Gastrocnemius medialis (tissue), 4 donors: Measurements from ENCODE around the gene BMPR1A. TPM values are rescaled to one million over a fixed set of nuclear protein-coding genes. Genes with fewer than 3 reads are reported as not detected.

Source experiments
- ATAC-seq, 2 donors: fragments of 150-250 bp; one replicate each; pipeline ENCODE4 v1.9.1; 2016
- DNase-seq, 2 donors: peaks; one replicate each; pipeline ENCODE4 v3.0.0-alpha.2; 2019
- H3K27ac ChIP-seq, 4 donors: fragments of 200-600 bp; sonication (generic); 1 replicate in 1 of 4; 2 replicates in 3 of 4; pipeline ENCODE4 v1.5.1; 2016 to 2018; ENCODE audit warnings: mild to moderate bottlenecking in 2 of 4, moderate library complexity in 1 of 4
- H3K27me3 ChIP-seq, 3 donors: fragments of 200-600 bp; sonication (generic) in 2 of 3; 1 replicate in 1 of 3; 2 replicates in 2 of 3; pipeline versions ENCODE4 v1.5.1 to v1.6.0; 2016 to 2019; ENCODE audit warnings: mild to moderate bottlenecking in 1 of 3, moderate library complexity in 1 of 3
- H3K36me3 ChIP-seq, 2 donors: fragments of 200-600 bp; sonication (generic) in 1 of 2; one replicate each; pipeline ENCODE4 v1.5.1; 2017 to 2018
- H3K4me1 ChIP-seq, 2 donors: fragments of 200-600 bp; sonication (generic) in 1 of 2; one replicate each; pipeline ENCODE4 v1.5.1; 2016 to 2017; ENCODE audit warnings: mild to moderate bottlenecking in 2 of 2
- H3K4me3 ChIP-seq, 4 donors: fragments of 200-600 bp; sonication (generic) in 3 of 4; 1 replicate in 1 of 4; 2 replicates in 3 of 4; pipeline ENCODE4 v1.5.1; 2016 to 2019; ENCODE audit warnings: mild to moderate bottlenecking in 2 of 4
- H3K9me3 ChIP-seq, 3 donors: fragments of 200-600 bp; sonication (generic) in 2 of 3; 1 replicate in 1 of 3; 2 replicates in 2 of 3; pipeline ENCODE4 v1.5.1; 2016 to 2019
- POLR2A ChIP-seq, 2 donors: fragments of 450-650 bp; IDR thresholded peaks; one replicate each; pipeline ENCODE4 v1.6.1; 2017; ENCODE audit warnings: antibody characterized with exemption in 2 of 2, mild to moderate bottlenecking in 2 of 2, moderate library complexity in 2 of 2
- in situ Hi-C, 4 donors: fragments of 200-750 bp; cut with MboI; loops; one replicate each; pipeline versions ENCODE4 v1.15.0 to v1.8.0; 2017; ENCODE audit warnings: low sequenced_read_pairs in 4 of 4
- intact Hi-C: fragments of 100-400 bp; cut with DNase I; formaldehyde crosslinking; loops from one replicate; pipeline ENCODE4 v1.15.1; 2023; ENCODE audit warnings: low total_unique reads
- total RNA-seq, 4 donors: library from RNA; depleted of rRNA; stranded (reverse); fragments of >200 nt; gene quantifications; one replicate each; pipeline versions ENCODE4 v1.1.0 to v1.2.3, GENCODE V29; 2016
- TF ChIP-seq, protein P1 (sequence below), 5 experiments: fragments of 450-650 bp in 3 of 5; fragments of 200-600 bp in 2 of 5; sonication (generic) in 2 of 5; IDR thresholded peaks in 4 of 5; conservative IDR thresholded peaks in 1 of 5; 1 replicate in 4 of 5; 2 replicates in 1 of 5; pipeline ENCODE4 v1.5.1; 2016 to 2019; ENCODE audit warnings: antibody characterized with exemption in 5 of 5, mild to moderate bottlenecking in 3 of 5, moderate library complexity in 3 of 5

The BMPR1A gene
- total RNA-seq, 4 donors from 2014 or later = 16.4 to 22.7 (median 18.0) TPM

GRCh38 chr10:86712317-86712707, 44.1 kb upstream of the BMPR1A start:
- intact Hi-C loops = loop anchor here (5.0 kb wide), 1 partner anchor 90 kb away; no protein-coding TSS in a partner anchor

DNA sequence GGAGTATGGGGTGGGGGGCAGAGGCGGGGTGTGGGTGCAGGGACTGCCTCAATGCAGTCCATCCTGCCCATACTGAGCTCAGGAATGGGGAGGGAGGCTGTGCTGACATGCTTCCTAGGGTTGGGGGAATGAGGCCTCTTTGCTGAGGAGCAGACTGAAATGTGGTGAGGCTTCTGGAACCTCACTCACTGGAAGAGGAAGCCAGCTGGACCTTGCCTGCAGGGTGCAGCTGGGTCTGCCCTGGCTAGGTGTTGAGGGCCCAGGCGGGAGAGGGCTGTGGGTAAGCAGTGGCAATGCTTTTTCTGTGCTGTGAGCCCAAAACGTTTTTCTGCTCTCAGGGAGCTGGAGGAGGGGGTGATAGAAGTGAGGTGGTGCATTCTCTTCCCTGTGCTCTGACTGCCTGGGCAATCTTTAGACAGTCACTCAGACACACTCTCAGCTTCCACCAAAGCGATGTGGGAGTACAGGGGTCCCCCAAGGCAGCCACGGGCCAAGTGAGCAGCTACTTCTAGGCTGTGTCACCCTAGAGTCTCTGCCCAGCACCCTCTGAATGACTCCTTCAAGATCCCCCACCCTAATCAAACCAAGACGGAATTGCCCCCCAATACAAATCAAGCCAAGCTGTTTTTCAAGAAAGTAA, 41.1 kb upstream of the BMPR1A start:
- Histone ChIP-seq H3K4me3 (no peak overlapping the region), H3K9me3 (no peaks in the 10 kb centered on the region), H3K36me3 (peaks cover 0 to 20% of the 10 kb centered on the region in 2 donors), H3K4me1 (peaks cover 30 to 43% of the 10 kb centered on the region in 2 donors), H3K27me3 (no peaks in the 10 kb centered on the region), H3K27ac (peak overlapping the region; percentile 61 to 97 (median 72))
- intact Hi-C loops (no loop called here), in situ Hi-C loops (no loop called here)
- ATAC-seq (no peak), DNase-seq (no peak)
- no peak for TF ChIP-seq POLR2A (IDR thresholded peaks at IDR 0.05)
- TF ChIP-seq, protein P1, sequence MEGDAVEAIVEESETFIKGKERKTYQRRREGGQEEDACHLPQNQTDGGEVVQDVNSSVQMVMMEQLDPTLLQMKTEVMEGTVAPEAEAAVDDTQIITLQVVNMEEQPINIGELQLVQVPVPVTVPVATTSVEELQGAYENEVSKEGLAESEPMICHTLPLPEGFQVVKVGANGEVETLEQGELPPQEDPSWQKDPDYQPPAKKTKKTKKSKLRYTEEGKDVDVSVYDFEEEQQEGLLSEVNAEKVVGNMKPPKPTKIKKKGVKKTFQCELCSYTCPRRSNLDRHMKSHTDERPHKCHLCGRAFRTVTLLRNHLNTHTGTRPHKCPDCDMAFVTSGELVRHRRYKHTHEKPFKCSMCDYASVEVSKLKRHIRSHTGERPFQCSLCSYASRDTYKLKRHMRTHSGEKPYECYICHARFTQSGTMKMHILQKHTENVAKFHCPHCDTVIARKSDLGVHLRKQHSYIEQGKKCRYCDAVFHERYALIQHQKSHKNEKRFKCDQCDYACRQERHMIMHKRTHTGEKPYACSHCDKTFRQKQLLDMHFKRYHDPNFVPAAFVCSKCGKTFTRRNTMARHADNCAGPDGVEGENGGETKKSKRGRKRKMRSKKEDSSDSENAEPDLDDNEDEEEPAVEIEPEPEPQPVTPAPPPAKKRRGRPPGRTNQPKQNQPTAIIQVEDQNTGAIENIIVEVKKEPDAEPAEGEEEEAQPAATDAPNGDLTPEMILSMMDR (IDR thresholded peaks at IDR 0.05 in 4 of 5, conservative IDR thresholded peaks at IDR 0.05 in 1 of 5) = no peak

More at GRCh38 chr10:86712317-86712707, 44.1 kb upstream of the BMPR1A start:
- Histone ChIP-seq H3K27ac (peak overlapping the region; percentile 91 to 97 (median 96)), H3K9me3 (no peaks in the 10 kb centered on the region), H3K4me3 (peak overlapping the region; percentile 65 to 90 (median 78)), H3K27me3 (no peaks in the 10 kb centered on the region), H3K4me1 (peaks cover 24 to 53% of the 10 kb centered on the region in 2 donors), H3K36me3 (no peaks in the 10 kb centered on the region)
- no peak for DNase-seq
- no peak for ATAC-seq
- TF ChIP-seq POLR2A (IDR thresholded peaks at IDR 0.05) = no peak
- TF ChIP-seq, protein P1 (IDR thresholded peaks at IDR 0.05 in 4 of 5, conservative IDR thresholded peaks at IDR 0.05 in 1 of 5) = no peak
- in situ Hi-C loops = no loop called here

DNA sequence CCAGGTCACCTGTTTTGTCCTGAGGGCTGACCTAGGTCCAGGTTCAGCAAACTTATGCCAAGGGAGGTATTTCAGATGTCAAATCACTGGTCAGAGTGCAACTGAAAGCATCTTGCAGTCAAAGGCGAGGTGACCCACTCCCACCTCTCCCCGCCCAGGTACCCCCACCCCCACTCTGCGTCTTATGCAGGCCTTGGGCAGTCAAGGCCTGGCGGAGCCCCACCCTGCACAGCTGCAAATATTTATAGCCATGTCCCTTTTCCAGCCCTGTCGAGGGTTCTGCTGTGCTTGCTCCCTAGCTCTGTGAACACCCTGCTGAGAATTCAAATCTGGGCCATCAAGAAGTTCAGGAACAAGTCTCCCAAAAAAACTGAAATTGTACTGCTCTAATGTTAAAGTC, 40.6 kb upstream of the BMPR1A start:
- intact Hi-C loops = no loop called here
- Histone ChIP-seq H3K4me1 (peaks cover 26 to 40% of the 10 kb centered on the region in 2 donors), H3K27ac (peak overlapping the region; percentile 61 to 97 (median 72)), H3K27me3 (no peaks in the 10 kb centered on the region), H3K4me3 (no peak overlapping the region), H3K36me3 (peaks cover 0 to 24% of the 10 kb centered on the region in 2 donors), H3K9me3 (no peaks in the 10 kb centered on the region)
- ATAC-seq = peak in 1 of 2 donors; percentile 37
- peak in 1 of 2 donors; percentile 63 for DNase-seq
- TF ChIP-seq POLR2A (IDR thresholded peaks at IDR 0.05) = no peak
- TF ChIP-seq, protein P1 (IDR thresholded peaks at IDR 0.05 in 4 of 5, conservative IDR thresholded peaks at IDR 0.05 in 1 of 5) = no peak
- in situ Hi-C loops = no loop called here

- Histone ChIP-seq H3K4me3 (no peak overlapping the region), H3K4me1 (peaks cover 24 to 44% of the 10 kb centered on the region in 2 donors), H3K9me3 (no peaks in the 10 kb centered on the region), H3K27ac (peak overlapping the region; percentile 61 to 97 (median 72)), H3K27me3 (no peaks in the 10 kb centered on the region), H3K36me3 (peaks cover 0 to 26% of the 10 kb centered on the region in 2 donors)
- TF ChIP-seq, protein P1 (IDR thresholded peaks at IDR 0.05 in 4 of 5, conservative IDR thresholded peaks at IDR 0.05 in 1 of 5) = no peak
- no peak for TF ChIP-seq POLR2A (IDR thresholded peaks at IDR 0.05)
- in situ Hi-C loops = no loop called here
- intact Hi-C loops = no loop called here
- DNase-seq (no peak), ATAC-seq (no peak)
Observed at GRCh38 chr10:86716466-86716865, 40.0 kb upstream of the BMPR1A start.
